NCI-H2227 treated with DMSO at 0.1 percent for 48 hours (cell line): ENCODE measurements around the gene PRKAR1B.

ENCODE experiments used
- DNase-seq: peaks from one replicate; lab custom pipeline; 2025; lab: John Stamatoyannopoulos, UW

The PRKAR1B gene

GRCh38 chr7:721619-722248 is 5.3 kb downstream of the PRKAR1B start:
- no peak for DNase-seq

DNA sequence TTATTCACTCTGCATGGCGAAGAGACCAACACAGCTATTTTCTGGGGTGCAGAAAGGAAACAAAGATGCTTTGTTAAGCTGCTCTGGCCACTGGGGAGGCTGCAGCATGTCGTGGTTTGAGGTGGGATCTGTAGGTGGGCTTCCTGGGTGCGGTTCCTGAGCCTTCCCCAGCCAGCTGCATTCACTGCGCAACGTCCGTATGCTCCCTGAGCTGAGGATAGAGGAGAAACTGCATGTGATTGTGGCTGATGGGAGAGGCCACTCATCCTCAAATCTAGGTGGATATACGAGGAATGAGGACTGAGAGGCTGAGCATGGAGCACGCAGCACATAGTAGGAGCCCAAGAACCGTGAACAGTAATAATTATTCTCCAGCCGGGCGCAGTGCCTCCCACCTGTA is 10.4 kb downstream of the PRKAR1B start:
- no peak for DNase-seq

- DNase-seq, result no peak
Measured at GRCh38 chr7:716222-716621, 10.9 kb downstream of the PRKAR1B start.

DNA sequence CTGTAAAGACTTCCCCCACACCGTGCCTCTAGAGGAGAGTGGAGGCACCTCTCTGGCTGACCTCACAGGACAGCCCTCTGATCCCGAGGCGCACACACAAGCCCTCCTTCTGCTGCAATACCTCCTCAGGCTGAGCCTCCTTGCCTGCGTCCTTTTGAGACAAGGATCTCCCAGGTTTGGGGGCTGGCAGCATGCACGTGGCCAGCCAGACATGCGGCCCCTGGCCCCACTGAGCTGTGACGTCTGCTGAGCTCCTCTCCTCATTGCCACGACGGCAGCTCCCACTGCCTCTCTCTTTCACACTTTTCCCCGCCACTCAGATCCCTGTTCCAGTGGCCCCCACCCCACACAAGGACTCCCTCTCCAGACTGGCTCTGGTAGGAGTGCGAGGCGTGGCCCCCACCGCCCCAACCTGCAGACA is 12.8 kb downstream of the PRKAR1B start:
- no peak for DNase-seq

DNA sequence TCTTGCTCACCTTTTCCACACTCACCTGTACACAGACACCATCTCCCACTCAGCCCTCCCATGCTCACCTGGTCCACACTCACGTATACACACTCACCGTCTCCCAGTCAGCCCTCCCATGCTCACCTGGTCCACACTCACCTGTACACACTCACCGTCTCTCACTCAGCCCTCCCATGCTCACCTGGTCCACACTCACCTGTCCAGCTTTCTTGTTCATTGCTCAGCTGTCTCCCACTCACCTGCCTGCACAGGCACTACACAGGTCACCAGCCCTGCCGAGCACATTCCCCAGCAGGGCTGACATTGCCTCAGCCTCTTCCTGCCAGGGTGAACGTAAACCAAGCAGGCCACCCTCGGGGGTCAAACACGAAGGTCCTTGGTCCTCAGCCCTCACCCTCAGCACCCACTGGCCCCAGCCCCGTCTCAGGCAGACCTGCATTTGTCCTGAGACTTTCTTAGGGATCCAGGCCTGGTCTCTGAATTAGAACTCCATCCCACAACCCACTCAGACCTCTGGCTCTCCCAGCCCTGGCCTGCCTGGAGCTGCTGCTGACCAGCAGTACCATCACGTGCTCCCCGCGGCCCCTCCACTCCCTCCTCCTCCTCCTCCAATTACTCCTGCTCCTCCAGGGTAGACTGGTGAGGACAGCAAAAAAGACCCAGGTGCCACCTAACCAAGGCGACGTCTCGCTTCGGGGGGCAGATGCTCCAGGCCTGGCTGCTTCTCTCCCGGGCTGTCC is 13.4 kb downstream of the PRKAR1B start:
- DNase-seq, result no peak

DNA sequence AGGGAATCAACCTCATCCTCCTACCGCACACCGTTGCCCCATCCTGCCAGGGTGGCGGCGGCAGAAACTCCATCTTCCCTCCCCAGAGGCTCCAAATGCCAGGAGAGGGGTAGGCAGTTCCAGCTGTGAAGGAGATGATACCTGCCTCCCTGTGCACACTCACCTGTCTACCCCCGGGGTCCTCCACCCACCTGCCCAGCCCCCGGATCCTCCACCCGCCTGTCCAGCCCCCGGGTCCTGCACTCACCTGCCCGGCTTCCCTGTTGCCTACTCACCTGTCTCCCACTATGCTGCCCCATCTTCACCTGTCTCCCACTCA is 14.0 kb downstream of the PRKAR1B start:
- DNase-seq, result no peak

DNA sequence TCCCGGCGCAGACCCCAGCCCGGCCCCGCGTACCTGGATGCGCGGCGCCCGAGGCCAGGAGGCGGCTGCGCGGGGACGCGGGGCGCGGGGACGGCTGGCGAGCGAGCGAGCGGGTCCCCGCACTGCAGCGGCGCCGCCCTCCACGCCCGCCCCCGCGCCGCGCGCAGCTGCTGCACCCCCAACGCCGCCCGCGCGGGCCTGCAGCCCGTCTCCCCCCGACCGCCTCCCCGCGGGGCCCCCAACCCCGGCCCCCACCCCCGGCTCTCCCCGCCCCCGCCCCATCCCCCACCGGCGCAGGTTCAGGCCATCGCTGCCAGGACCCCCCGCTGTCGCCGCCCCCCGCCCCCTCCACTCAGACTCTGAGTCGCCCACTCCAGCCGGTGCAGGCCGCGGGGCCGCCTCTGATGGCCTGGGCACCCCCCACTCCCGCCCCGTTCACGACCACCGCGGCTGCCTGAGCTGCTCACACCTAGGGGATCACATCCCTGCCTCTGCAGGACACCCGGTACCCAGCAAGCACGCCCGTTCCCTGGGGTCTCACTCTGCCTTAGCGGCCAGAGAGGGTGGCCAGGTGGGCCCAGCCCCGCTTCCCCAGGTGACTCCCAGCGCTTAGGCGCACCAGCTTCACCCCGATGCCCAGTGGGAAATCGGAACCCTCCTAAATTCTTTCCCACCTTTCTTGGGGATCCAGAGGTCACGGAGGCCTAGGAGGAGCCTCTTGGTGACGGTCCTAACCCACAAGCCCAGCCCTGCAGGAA is 14.5 kb downstream of the PRKAR1B start:
- no peak for DNase-seq

DNA sequence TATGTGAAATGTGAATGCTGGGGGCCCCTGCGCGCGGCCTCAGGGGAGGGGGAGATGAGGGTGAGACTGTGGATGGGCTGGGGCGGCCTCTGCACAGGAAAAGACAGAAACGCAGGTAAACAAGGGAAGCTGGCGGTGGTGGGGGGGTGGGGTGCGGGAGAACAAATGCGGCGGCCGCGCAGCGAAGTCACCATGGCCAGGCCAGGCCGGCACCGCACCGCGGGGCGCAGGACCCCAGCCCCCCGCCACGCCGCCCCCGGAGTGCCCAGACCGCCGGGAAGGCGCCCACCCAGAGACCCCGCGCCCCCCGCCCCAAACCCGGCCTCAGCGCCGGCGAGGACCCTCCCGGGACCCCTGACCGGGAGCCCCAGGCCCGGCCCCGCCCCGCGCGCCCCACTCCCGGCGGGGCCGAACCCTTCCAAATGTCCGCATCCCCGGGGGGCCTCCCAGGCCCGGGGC is 15.1 kb downstream of the PRKAR1B start:
- no peak for DNase-seq

- DNase-seq, result no peak
Measured at GRCh38 chr7:711093-711921, 15.8 kb downstream of the PRKAR1B start.

DNA sequence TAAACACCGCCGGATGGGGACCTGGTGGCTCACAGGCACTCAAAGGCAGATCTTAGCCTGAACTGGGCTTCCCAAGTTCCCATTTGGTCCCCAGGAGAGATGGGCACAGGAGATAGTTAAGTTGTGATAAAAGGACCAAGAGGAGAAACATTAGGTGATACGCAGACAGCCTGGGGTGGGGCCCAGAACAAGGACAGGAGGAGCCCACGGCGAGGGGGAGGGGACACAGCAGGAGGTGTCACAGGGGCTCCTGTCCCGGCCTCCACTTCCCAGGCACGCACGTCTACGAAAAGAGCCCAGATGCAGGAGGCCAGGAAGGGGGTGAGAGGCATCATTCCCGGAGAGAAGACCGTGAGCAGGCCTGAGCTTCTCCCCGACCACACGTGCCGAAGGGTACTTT is 16.9 kb downstream of the PRKAR1B start:
- DNase-seq, result no peak

DNA sequence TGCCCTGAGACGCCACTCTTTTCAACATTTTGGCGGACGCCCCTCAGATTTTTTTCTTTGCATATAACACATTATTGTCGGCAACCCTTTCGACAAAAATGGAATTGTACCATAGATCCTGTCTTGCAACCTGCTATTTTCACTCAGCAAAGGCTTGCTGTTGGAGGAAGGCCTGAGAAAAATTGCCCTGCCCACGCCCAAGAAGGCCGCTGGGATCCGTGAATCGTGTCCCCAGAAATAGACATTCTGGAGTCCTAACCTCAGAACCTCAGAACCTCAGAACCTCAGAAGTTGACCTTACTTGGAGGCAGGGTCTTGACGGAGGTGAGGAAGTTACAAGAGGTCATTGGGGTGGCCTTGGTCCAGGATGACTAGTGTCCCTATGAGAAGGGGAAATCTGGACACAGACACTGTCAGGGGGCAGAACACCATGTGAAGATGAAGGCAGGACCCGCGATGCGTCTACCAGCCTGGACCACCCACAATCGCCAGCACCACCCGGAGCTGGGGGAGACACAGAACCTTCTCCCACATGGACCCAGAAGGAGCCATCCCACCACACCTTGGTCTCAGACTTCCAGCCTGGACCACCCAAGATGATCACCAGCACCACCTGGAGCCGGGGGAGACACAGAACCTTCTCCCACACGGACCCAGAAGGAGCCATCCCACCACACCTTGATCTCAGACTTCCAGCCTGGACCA is 19.6 kb downstream of the PRKAR1B start:
- DNase-seq, result no peak

GRCh38 chr7:706721-707120 is 20.4 kb downstream of the PRKAR1B start:
- DNase-seq, result no peak

- no peak for DNase-seq
Measured at GRCh38 chr7:703049-703448, 24.0 kb downstream of the PRKAR1B start.

DNA sequence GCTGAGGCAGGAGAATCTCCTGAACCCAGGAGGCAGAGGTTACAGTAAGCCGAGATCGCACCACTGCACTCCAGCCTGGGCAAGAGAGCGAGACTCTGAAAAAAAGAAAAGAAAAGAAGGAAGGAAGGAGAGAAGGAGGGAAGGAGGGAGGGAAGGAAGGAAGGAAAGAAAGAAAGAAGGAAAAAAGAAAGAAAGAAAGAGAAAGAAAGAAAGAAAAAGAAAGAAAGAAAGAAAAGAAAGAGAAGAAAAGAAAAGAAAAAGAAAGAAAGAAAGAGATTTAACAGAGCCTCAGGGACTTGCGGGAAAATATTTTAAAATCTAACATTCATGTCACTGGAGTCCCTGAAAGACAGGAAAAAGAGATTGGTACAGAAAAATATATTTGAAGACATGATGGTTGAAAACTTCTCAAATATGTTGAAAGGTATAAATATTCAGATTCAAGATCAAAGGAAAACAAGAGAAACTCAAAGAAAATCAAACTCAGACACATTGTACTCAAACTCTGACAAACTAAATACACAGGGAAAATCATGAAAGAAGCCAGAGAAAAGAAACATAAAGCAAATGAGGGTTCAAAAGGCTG is 25.9 kb downstream of the PRKAR1B start:
- DNase-seq, result no peak

- no peak for DNase-seq
Measured at GRCh38 chr7:699476-700170, 27.5 kb downstream of the PRKAR1B start.

DNA sequence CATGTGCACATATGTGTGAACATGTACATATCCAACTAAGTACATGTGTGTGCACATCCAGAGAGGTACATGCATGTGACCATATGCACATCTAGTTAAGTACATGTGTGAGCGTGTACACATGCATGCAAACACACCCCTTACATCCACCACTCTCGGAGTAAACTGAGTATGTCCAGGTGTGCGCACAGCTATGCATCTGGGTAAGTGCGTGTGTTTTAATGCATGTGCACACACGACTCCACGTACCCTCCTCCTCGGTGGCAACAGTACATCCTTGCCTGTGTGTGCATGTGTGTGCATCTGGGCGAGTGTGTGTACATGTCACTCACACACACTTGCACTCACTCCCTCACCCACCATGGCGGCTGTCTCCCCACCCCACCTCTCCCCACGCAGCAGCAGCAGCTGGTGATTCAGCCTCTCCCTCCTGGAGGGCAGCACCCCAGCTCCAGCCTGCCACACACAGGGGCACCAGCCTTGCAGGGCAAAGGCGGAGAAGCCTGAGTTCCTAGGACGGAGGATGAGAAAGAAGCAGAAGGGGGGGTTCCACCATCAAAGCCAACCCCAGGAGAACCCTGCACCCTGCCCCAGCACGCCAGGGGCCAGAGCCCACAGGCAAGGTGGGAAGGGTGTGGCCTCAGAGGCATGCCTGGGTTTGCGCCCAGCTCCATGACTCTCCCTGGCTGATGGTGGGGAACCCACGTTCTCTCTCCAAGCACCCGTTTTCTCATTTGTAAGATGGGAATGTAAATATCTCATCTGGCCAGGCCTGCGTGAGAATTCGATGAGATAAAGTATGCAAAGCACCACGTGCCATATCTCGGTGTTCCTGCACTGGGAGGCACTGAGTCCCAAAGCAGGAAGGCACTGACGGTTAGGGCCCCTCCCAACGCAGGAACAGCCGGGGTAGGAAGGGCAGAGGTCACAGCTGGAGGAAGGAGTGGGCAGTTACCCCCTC is 28.3 kb downstream of the PRKAR1B start:
- DNase-seq, result no peak

DNA sequence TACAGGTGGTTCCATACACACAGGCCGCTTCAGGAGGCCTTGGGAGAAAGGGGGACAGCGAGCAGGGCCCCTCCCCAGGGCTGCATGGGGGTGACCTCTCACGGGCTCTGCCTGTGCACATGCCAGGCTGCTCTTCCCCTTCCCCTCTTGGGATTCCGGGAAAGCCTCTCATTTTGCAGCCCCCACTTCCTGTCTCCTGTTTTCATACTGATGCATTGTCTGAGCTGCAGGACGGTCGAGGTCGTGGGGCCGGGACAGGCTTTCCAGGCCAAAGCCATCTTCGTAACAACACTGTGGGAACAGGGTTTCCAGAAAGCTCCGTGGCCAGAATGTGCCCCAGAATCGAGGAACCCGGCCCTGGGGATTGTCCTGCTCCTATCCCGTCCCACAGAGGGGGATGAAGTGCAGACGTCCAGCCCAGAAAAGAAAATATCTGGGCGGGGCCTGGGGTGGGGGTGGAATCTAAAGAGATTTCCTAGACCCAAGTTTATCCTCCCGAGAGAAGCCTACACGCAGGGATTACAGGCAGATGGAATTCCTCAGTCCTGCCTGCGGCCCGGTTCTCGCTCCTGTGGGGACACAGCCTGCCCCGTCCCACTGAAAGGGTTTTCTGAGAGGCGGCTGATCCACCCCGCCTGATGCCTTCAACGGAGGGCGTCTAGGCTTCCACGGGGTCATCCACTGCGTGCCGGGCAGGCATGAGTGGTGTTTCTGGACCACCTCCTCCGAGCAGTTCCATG is 30.1 kb downstream of the PRKAR1B start:
- DNase-seq, result no peak

DNA sequence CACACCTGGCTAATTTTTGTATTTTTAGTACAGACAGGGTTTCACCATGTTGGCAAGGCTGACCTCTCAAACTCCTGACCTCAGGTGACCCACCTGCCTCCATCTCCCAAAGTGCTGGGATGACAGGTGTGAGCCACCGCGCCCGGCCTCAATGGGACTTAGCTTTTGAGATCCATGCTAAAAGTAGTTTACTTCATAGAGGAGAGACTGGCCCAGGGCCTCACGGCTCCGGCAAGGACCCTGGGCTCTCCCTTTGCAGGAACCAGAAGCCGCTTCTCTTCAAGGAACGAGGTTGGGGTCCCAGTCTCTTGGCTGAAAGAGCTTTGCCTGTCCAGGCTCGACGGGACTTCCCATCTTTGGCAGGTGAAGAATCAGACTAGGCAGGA is 30.7 kb downstream of the PRKAR1B start:
- DNase-seq, result no peak

DNA sequence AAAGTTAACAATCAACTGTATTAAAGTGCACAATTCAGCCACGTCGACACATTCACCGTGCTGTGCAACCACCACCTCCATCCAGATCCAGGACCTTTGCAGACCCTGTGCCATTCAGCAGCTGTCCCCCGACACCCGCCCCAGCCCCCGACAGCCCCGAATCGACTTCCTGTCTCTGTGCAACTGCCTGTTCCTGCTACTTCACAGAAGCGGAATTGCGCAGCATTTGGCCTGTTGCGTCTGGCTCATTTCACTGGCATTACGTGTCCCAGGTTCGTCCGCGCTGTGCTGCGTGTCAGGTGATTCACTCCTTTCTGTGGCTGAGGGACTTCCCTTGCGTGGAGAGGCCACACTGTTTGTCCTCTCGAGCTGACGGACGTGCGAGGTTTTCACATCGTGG is 33.8 kb downstream of the PRKAR1B start:
- no peak for DNase-seq
